ENCODE results near the gene TRIM44. TPM values are rescaled to one million over a fixed set of nuclear protein-coding genes. Genes with fewer than 3 reads are reported as not detected.

The TRIM44 gene
- total RNA-seq, 4 donors from 2014 or later, result 35.6 to 70.6 (median 43.2) TPM

GRCh38 chr11:35671396-35672127 lies 9.0 kb downstream of the TRIM44 start:
- H3K27ac ChIP-seq, result no peak overlapping the region
- peaks cover 5 to 50% (median 16%) of the 10 kb centered on the region in 3 donors for H3K4me1 ChIP-seq
- no peak overlapping the region for H3K4me3 ChIP-seq
- peaks cover 0 to 11% (median 0%) of the 10 kb centered on the region in 3 donors for H3K9me3 ChIP-seq
- H3K27me3 ChIP-seq, result no peaks in the 10 kb centered on the region
- TF ChIP-seq POLR2A (IDR thresholded peaks at IDR 0.05), result no peak
- no peak for TF ChIP-seq EP300 (IDR thresholded peaks at IDR 0.05)
- TF ChIP-seq CTCF (IDR thresholded peaks at IDR 0.05), result no peak
- TF ChIP-seq POLR2AphosphoS5 (IDR thresholded peaks at IDR 0.05), result no peak
- H3K36me3 ChIP-seq, result peaks cover 0 to 9% of the 10 kb centered on the region in 2 donors
- 93 to 97% methylated on average over 3 of the region's 3 CpGs for WGBS, 2 donors (ENCODE audit: low coverage in 1 of 2)
- no peak for ATAC-seq

GRCh38 chr11:35672608-35673007 lies 10.0 kb downstream of the TRIM44 start:
- Histone ChIP-seq H3K4me3 (no peak overlapping the region), H3K27ac (no peak overlapping the region), H3K27me3 (no peaks in the 10 kb centered on the region), H3K9me3 (peaks cover 0 to 7% (median 0%) of the 10 kb centered on the region in 3 donors), H3K36me3 (peaks cover 0 to 5% of the 10 kb centered on the region in 2 donors), H3K4me1 (peaks cover 5 to 58% (median 16%) of the 10 kb centered on the region in 3 donors)
- TF ChIP-seq POLR2AphosphoS5 (IDR thresholded peaks at IDR 0.05), result no peak
- no peak for TF ChIP-seq EP300 (IDR thresholded peaks at IDR 0.05)
- TF ChIP-seq POLR2A (IDR thresholded peaks at IDR 0.05), result no peak
- no peak for TF ChIP-seq CTCF (IDR thresholded peaks at IDR 0.05)
- no peak for ATAC-seq
- WGBS, 2 donors (ENCODE audit: low coverage in 1 of 2), result 62 to 81% methylated on average over 3 of the region's 3 CpGs

GRCh38 chr11:35675901-35676610 lies 13.5 kb downstream of the TRIM44 start:
- Histone ChIP-seq H3K4me1 (peaks cover 0 to 53% (median 16%) of the 10 kb centered on the region in 3 donors), H3K9me3 (no peaks in the 10 kb centered on the region), H3K4me3 (no peak overlapping the region), H3K27me3 (no peaks in the 10 kb centered on the region), H3K36me3 (no peaks in the 10 kb centered on the region), H3K27ac (peak overlapping the region in 1 of 4 donors; percentile 12)
- no peak for TF ChIP-seq POLR2A (IDR thresholded peaks at IDR 0.05)
- no peak for TF ChIP-seq POLR2AphosphoS5 (IDR thresholded peaks at IDR 0.05)
- no peak for TF ChIP-seq EP300 (IDR thresholded peaks at IDR 0.05)
- TF ChIP-seq CTCF (IDR thresholded peaks at IDR 0.05), result no peak
- WGBS, 2 donors (ENCODE audit: low coverage in 1 of 2), result 88 to 89% methylated on average over 1 of the region's 1 CpG
- no peak for ATAC-seq

GRCh38 chr11:35676611-35676965 lies 14.0 kb downstream of the TRIM44 start:
- Histone ChIP-seq H3K27me3 (no peaks in the 10 kb centered on the region), H3K36me3 (no peaks in the 10 kb centered on the region), H3K4me1 (peaks cover 0 to 48% (median 13%) of the 10 kb centered on the region in 3 donors), H3K4me3 (no peak overlapping the region), H3K9me3 (no peaks in the 10 kb centered on the region), H3K27ac (peak overlapping the region in 1 of 4 donors; percentile 12)
- WGBS, 2 donors (ENCODE audit: low coverage in 1 of 2), result 81 to 86% methylated on average over 1 of the region's 1 CpG
- TF ChIP-seq POLR2A (IDR thresholded peaks at IDR 0.05), result no peak
- no peak for TF ChIP-seq POLR2AphosphoS5 (IDR thresholded peaks at IDR 0.05)
- no peak for TF ChIP-seq EP300 (IDR thresholded peaks at IDR 0.05)
- TF ChIP-seq CTCF (IDR thresholded peaks at IDR 0.05), result no peak
- no peak for ATAC-seq
